Measurements from ENCODE around the gene GFPT2.

The GFPT2 gene

DNA sequence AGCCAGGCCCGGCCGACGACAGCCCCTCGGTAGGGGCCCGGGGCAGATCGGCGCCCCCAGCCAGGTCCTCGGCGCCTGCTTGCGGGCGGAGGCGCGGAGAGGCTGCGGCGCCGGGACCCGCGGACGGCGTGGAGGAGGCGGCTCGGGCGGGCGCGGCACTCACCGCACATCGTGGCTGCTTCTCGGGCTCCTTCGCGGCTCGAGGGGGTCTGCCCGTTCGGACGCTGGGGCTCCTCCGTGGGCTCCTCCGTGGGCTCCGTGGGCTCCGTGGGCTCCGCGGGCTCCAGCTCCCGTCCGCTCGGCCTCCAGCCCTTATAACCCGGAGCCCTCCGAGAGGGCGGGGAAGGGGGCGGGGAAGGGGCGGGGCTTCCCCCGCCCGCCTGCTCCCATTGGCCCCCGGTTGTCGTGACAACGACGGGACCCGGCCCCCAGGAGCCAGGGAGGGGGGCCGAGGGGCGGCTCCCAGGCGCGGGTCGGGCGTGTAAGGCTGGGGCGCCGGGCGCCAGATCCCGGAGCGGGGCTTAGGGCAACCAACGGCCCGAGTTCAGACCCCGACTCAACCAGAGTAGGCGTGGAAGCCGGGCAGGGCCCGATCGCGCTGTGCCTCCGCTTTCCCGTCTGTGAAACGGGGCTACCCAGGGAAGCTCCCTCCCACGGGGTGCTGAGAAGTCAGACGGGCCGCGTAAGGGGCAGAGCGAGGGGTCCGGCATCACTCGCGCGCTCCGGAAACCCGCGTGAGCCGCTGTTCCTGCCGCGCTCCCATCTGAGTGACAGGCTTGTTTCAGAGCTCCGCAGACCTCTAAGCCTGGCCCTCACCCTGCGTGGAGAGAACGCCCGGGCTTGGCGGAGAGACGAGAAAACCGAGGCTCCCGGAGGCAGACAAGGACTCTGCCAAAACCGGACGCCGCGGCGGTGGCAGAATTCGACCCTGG is at the start of gene GFPT2:
GFPT2 (minus strand) TSS at position 289 of the 932 bp plus-strand sequence; CDS start at position 170, 119 bp downstream.
- DNase-seq, result peak; percentile 45

- no peak for DNase-seq
These were observed 49.6 kb upstream of the GFPT2 start for GRCh38 chr5:180402716-180403115.

- DNase-seq, result no peak
These were observed 48.2 kb upstream of the GFPT2 start for GRCh38 chr5:180401229-180401907.

DNA sequence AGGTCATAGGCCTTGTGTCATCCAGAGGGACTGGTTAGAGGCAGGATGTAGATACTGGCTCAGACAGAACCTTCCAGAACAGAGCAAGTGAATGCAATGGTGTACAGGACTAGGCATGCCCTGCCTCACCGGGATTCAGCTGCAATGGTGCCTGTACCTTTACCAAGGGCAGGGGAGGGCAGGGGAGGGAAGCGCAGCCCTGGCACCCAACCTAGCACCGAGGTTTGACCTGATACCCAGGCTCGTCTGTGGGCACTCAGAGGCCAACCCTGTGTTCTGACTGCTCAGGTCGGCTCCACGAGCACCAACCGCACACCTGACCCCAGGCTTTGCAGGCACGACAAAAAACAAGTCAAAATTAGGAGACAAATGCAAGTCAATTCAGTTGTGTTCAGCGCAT is 47.3 kb upstream of the GFPT2 start:
- DNase-seq, result no peak

DNA sequence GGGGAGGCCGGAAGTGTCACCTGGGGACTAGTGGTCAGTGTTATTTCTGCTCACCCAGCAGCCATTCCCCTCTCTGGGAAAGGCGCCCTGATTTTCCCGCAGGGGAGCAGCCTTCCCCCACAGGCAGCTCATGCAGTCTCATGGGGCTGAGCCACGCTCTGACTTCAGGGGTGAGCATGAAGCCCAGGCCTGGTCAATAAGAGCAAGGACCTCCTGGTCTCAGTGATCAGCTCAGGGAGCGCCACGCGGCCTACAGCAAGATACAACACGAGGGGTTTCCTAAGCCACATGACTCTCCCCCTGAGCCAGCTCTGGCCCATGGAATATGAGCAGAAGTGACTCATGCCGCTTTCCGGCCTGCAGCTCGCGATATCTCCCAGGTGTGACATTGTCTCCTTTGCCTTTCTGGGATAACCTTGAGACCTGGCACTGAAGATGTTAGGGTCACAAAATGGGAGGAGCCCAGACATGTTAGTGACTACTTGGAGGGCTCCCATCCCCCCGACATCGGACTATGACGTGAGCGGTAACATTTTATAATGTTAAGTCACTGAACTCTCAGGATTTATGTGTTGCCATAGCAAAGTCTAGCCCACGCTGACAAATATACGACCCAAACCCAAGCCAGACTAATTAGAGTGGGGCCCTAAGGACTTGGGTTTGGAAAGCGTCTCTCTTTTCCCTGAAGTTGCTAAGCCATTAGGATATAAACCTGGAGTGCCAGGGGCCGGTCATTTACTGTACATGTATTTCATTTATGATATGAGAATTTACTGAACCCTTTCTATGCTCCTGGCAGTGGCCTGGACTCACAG is 46.5 kb upstream of the GFPT2 start:
- no peak for DNase-seq

- DNase-seq, result no peak
These were observed 43.8 kb upstream of the GFPT2 start for GRCh38 chr5:180396926-180397325.

- no peak for DNase-seq
These were observed 42.6 kb upstream of the GFPT2 start for GRCh38 chr5:180395540-180396274.

GRCh38 chr5:180394031-180394636 is 41.0 kb upstream of the GFPT2 start:
- no peak for DNase-seq

GRCh38 chr5:180391276-180391675 is 38.1 kb upstream of the GFPT2 start:
- no peak for DNase-seq

GRCh38 chr5:180390441-180391190 is 37.5 kb upstream of the GFPT2 start:
- no peak for DNase-seq

- no peak for DNase-seq
These were observed 36.3 kb upstream of the GFPT2 start for GRCh38 chr5:180389252-180390101.

- DNase-seq, result no peak
These were observed 34.7 kb upstream of the GFPT2 start for GRCh38 chr5:180387798-180388197.

DNA sequence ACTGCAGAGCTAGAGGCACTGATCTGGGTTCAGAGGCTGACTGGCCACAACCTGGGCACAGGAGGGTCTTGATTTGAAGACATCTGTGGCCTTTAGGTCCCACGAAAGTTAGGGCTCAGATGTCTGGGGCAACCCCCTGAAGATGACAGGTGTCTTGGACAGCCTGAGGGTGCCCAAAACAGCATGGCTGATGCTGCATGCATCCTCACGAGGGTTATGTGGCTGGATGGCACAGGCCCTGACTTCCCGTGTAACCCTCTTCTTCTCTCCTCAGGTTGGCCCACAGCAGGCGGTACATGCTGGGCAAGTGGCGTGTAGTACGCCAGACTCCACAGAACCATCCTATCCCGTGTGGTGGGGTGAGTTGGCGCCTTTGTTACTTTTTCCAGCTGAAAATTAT is 29.8 kb upstream of the GFPT2 start:
- no peak for DNase-seq

DNA sequence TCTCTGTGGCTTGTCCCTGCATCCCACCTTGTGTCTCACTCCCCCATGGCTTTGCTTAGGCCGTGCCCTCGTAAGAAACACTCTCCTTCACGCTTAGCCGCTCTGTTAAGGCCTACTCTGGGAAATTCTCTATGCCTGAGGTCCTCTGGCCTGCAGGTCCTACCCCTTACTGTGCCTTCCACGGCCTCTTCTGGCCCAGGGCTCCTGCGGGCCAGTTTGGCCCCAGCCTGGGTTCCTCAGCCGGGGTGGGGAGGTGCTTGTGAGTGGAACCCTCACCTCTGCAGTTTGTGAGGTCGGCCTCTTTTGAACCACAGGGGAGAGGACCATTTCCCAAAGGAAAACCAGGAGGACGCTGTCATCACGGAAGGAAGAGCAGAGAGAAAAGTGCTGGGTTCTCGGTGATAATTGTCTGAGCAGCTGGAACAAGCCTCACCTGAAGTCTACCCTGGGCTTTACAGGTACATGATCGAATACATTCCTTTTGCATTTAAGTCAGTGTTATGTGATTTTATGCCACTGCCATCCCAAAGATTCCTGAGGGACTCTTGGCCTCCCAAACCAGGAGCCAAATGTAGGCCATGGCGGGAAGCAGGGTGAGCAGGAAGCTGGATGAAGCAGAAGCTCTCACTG is 28.8 kb upstream of the GFPT2 start:
- DNase-seq, result no peak

GRCh38 chr5:180381428-180381827 is 28.3 kb upstream of the GFPT2 start:
- no peak for DNase-seq

DNA sequence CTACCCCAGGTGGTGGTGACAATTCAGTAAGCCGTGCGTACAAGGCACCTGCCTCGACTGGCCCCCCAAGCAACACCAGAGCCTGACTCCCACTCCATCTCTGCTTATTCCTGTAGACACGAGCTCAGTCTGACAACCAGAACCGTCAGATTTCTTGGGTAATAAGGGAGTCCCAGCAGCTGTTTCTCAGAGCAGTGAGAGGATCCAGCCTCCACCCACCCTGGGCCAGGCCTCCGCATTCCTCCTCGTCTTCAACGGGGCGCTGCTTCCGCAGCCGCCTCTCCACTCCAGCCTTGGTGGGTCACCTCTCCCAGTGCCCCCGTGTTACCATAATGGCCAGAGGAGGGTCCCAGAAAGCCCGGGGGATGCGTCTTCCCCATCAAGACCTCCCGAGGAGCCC is 27.7 kb upstream of the GFPT2 start:
- no peak for DNase-seq

DNA sequence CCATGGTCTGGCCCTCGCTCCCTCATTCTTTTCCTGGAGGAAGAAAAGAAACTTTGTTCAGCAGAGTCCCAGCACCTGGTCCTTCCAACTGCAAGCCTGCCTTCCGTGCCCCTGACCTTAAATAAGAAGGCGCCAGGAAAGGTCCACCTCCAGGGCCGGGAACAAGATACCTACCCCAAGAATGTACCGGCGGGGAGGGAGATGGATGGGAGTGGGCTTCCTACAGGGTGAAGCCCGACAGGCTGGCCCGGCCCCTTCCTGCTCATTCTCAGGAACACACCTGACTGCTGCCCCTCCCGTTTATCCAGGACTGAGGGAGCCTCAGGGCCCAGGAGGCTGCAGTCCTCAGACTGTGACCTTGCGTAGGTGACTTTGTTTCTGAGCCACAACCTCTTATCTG is 27.3 kb upstream of the GFPT2 start:
- DNase-seq, result no peak

DNA sequence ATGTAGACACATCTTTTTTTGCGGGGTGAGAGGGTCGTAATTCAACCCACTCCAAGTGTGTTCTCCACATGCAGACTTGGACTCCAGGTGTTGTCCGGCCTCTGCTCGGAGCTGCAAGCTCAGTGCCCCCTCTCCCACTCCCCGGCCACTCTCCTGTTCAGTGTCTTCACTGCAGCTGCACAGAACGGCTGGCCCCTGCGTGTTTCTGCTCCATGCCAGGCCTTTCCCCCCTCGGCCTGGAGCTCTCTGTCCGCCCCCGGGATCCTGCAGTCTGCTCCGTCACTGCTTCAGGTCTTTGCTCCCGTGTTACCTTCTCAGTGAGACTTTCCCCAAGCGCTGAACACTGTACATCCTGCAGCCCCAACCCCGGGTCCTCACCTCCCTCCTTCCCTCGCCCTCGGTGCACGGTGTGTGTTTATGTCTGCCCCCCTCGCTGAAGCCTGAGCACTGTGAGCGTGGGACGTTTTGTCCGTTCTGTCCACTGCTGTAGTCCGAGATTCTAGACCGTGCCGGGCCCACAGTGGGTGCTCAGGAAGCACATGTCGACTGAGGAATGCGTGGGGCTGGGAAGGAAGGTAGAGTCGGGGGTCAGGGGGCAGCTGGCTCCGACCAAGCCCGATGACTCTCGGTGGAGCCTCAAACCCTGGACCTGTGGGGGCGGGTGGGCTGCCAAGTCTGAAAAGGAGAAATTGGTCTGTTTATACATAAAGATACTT is 26.4 kb upstream of the GFPT2 start:
- no peak for DNase-seq

Measured in NCI-H1105 (cell line).